ENCODE measurements around the gene NAXE. TPM values are rescaled to one million over a fixed set of nuclear protein-coding genes. Genes with fewer than 3 reads are reported as not detected.

Gene NAXE
- polyA plus RNA-seq (2011; rRNA removed) (37.8 and 63.3 TPM in 2 replicates), polyA minus RNA-seq (2011; rRNA and poly(A)+ RNA removed) (23.8 and 29.9 TPM in 2 replicates)

DNA sequence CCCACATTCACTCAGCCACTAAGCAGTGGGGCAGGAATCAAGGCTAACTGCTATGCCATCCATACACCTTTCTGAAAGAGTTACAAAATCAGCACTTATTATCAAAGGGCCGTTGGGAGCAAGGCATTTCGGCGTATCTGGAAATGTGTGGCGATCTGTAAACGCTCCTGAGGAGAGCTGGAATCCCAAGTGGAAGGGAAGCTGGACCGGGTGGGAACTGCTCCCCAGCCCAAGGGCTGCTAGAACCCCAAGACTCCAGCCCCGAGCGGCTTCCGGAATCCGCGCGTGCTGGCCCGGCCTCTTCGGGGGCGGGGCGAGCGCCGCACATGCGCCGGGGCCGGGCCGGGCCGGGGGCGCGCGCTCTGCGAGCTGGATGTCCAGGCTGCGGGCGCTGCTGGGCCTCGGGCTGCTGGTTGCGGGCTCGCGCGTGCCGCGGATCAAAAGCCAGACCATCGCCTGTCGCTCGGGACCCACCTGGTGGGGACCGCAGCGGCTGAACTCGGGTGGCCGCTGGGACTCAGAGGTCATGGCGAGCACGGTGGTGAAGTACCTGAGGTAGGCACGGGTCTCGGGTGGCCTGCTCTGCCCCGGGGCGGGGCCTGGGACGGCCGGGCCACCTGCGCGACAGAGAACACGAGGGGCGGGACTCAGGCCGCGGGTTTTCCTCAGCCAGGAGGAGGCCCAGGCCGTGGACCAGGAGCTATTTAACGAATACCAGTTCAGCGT lies at the start of gene NAXE:
Gene NAXE (plus strand): TSS at position 345 of the 726 bp plus-strand sequence. CDS start 29 bp downstream, at position 374.
- no peak for TF ChIP-seq CTCF (IDR thresholded peaks at IDR 0.05; ENCODE audit: insufficient read depth, low read depth, low read length)
- Histone ChIP-seq H3K36me3 (ENCODE audit: control insufficient read depth, insufficient read depth, low read length) (peaks cover 7% of the 10 kb centered on the region), H3K4me3 (ENCODE audit: low read depth, low read length) (peak within 1 kb of the TSS; percentile 54), H3K27me3 (ENCODE audit: control insufficient read depth, insufficient read depth, low read length) (no peaks in the 10 kb centered on the region)
- ChIA-PET CTCF (interaction anchor here (0.6 to 3.1 kb wide), 17 partner anchors 10 to 235 kb away, joined by 3 to 16 read pairs (median 4); partner anchors contain the start of gene GPATCH4), POLR2A (interaction anchor here (0.5 kb wide), 1 partner anchor 91 kb away, joined by 8 read pairs; the partner anchor contains the start of gene MEF2D)
- no peak for DNase-seq (ENCODE audit: low read depth)

GRCh38 chr1:156543066-156543465 lies 48.5 kb upstream of the NAXE start:
- POLR2A ChIA-PET, result no interaction called here
- Histone ChIP-seq H3K36me3 (ENCODE audit: control insufficient read depth, insufficient read depth, low read length) (peaks cover 2% of the 10 kb centered on the region; the same call in 1 of the 2 replicates), H3K27me3 (ENCODE audit: control insufficient read depth, insufficient read depth, low read length) (no peaks in the 10 kb centered on the region), H3K4me3 (ENCODE audit: low read depth, low read length) (no peak overlapping the region)
- TF ChIP-seq CTCF (IDR thresholded peaks at IDR 0.05; ENCODE audit: insufficient read depth, low read depth, low read length), result no peak
- CTCF ChIA-PET, result interaction anchor here (0.6 to 2.7 kb wide), 3 partner anchors 9 to 576 kb away, joined by 3 to 8 read pairs (median 4); no protein-coding TSS in a partner anchor
- no peak for DNase-seq (ENCODE audit: low read depth)

GRCh38 chr1:156544592-156545102 lies 46.9 kb upstream of the NAXE start:
- TF ChIP-seq CTCF (IDR thresholded peaks at IDR 0.05; ENCODE audit: insufficient read depth, low read depth, low read length), result no peak
- no peaks in the 10 kb centered on the region for H3K27me3 ChIP-seq (ENCODE audit: control insufficient read depth, insufficient read depth, low read length)
- ChIA-PET CTCF (no interaction called here), POLR2A (no interaction called here)
- no peak overlapping the region for H3K4me3 ChIP-seq (ENCODE audit: low read depth, low read length)
- H3K36me3 ChIP-seq (ENCODE audit: control insufficient read depth, insufficient read depth, low read length), result peaks cover 3% of the 10 kb centered on the region
- no peak for DNase-seq (ENCODE audit: low read depth)

DNA sequence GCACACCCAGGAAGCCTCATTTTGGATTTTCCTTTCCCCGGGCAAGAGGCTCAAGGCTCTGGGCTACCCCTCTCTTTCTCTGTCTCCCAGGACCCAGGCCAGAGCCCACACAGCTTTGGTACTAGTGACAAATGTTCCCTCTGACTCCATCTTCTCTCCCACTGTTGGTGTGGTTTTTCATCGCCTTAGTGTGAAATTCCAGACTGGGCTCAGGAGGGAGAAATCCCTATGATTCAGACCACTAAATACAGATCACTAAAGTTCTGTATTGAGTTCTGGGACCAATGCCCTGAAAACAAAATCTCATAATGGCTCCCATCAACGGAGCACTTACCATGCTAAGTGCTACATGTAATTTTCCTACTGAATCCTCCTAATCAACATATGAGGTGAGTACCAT lies 45.3 kb upstream of the NAXE start:
- DNase-seq (ENCODE audit: low read depth), result no peak
- H3K27me3 ChIP-seq (ENCODE audit: control insufficient read depth, insufficient read depth, low read length), result no peaks in the 10 kb centered on the region
- TF ChIP-seq CTCF (IDR thresholded peaks at IDR 0.05; ENCODE audit: insufficient read depth, low read depth, low read length), result no peak
- ChIA-PET POLR2A (no interaction called here), CTCF (interaction anchor here (0.7 kb wide), 1 partner anchor 11 kb away, joined by 3 read pairs; no protein-coding TSS in a partner anchor)
- H3K36me3 ChIP-seq (ENCODE audit: control insufficient read depth, insufficient read depth, low read length), result peaks cover 4% of the 10 kb centered on the region
- H3K4me3 ChIP-seq (ENCODE audit: low read depth, low read length), result no peak overlapping the region

DNA sequence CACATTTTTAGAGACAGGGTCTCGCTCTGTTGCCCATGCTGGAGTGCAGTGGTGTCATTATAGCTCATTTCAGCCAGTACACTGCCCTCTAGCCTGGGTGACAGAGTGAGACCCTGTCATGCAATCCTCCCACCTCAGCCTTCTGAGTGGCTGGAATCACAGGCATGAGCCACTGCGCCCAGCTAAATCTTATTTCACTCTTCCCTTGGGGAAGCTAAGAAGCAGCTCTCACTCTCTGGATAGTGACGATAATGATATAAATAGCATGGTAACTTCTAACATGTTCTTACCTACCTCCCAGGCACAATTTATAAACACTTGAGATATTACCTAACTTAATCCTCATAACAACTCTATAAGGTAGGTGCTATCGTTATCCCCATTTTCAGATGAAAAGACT lies 44.1 kb upstream of the NAXE start:
- H3K36me3 ChIP-seq (ENCODE audit: control insufficient read depth, insufficient read depth, low read length), result peaks cover 4% of the 10 kb centered on the region
- no peaks in the 10 kb centered on the region for H3K27me3 ChIP-seq (ENCODE audit: control insufficient read depth, insufficient read depth, low read length)
- TF ChIP-seq CTCF (IDR thresholded peaks at IDR 0.05; ENCODE audit: insufficient read depth, low read depth, low read length), result no peak
- no peak overlapping the region for H3K4me3 ChIP-seq (ENCODE audit: low read depth, low read length)
- ChIA-PET CTCF (no interaction called here), POLR2A (no interaction called here)
- no peak for DNase-seq (ENCODE audit: low read depth)
